Endothelial cell of umbilical vein (primary cell): Measurements from ENCODE around the gene ABAT. TPM values are rescaled to one million over a fixed set of nuclear protein-coding genes. Genes with fewer than 3 reads are reported as not detected.

Experiments used
- BruUV-seq: library from RNA; stranded (reverse); fragments of 400-500 nt; replicated peaks from 2 replicates; lab custom pipeline; 2021; lab: Mats Ljungman, UMichigan
- CTCF ChIA-PET: fragments of 300-600, 350-600 bp; sonication (Branson Sonifier 250); formaldehyde crosslinking; loops from one replicate; lab custom pipeline; 2021; ENCODE audit warnings: antibody characterized with exemption, inconsistent platforms; lab: Charles Lee
- POLR2A ChIA-PET: fragments of 300-600, 350-600 bp; sonication (Branson Sonifier 250); formaldehyde crosslinking; loops from one replicate; lab custom pipeline; 2021; ENCODE audit warnings: antibody characterized with exemption, inconsistent platforms; lab: Charles Lee
- DNase-seq: peaks from one replicate; pipeline ENCODE4 v3.0.0-alpha.2; 2011; ENCODE audit warnings: low read depth, low spot score
- FAIRE-seq: peaks from 2 replicates; lab custom pipeline; 2011; peaks lifted over from hg19 to GRCh38; lab: Jason Lieb, UNC
- H2AFZ ChIP-seq: 2 replicates; pipeline ENCODE4 v1.6.0; 2012; ENCODE audit warnings: low read depth, low read length, control low read depth, inconsistent platforms
- H3K27ac ChIP-seq: 2 replicates; pipeline ENCODE4 v1.5.1; 2011; ENCODE audit warnings: low read depth, mild to moderate bottlenecking, control low read depth, low read length, moderate library complexity; ENCODE audit not compliant: insufficient read depth
- H3K27me3 ChIP-seq, 2 experiments: 2 replicates each; pipeline versions ENCODE4 v1.6.0 to v1.6.1; 2011; ENCODE audit warnings: low read length in 2 of 2, mixed read lengths in 1 of 2; ENCODE audit not compliant: control insufficient read depth in 2 of 2, insufficient read depth in 2 of 2
- H3K36me3 ChIP-seq, 2 experiments: 2 replicates in 1 of 2; 3 replicates in 1 of 2; pipeline ENCODE4 v1.5.1; 2011; ENCODE audit warnings: low read length in 2 of 2, mild to moderate bottlenecking in 1 of 2, moderate library complexity in 1 of 2; ENCODE audit not compliant: control insufficient read depth in 2 of 2, insufficient read depth in 2 of 2; ENCODE audit errors: extremely low read depth in 1 of 2
- H3K4me1 ChIP-seq: 3 replicates; pipeline ENCODE4 v1.5.1; 2011; ENCODE audit warnings: mild to moderate bottlenecking, low read length; ENCODE audit not compliant: control insufficient read depth, insufficient read depth; ENCODE audit errors: extremely low read depth
- H3K4me2 ChIP-seq: 2 replicates; pipeline ENCODE4 v1.6.1; 2011; ENCODE audit warnings: low read length, control low read depth, mixed read lengths; ENCODE audit not compliant: insufficient read depth
- H3K4me3 ChIP-seq, 3 experiments: fragments of 200-600 bp in 1 of 3; sonication (generic), shearing (Covaris generic) in 1 of 3; replicated peaks in 1 of 3; 2 replicates each; pipeline ENCODE4 v1.5.1; 2011 to 2016; ENCODE audit warnings: control low read depth in 3 of 3, low read length in 3 of 3, mild to moderate bottlenecking in 2 of 3, inconsistent platforms in 1 of 3, low read depth in 1 of 3, moderate library complexity in 1 of 3; ENCODE audit not compliant: insufficient read depth in 1 of 3
- H3K79me2 ChIP-seq: 2 replicates; pipeline ENCODE4 v1.6.0; 2012; ENCODE audit warnings: low read length, inconsistent platforms; ENCODE audit not compliant: control insufficient read depth, insufficient read depth
- H3K9ac ChIP-seq: replicated peaks from 2 replicates; pipeline ENCODE3; 2011; ENCODE audit warnings: low read length, control low read depth; ENCODE audit not compliant: insufficient read depth; ENCODE audit errors: extremely low read depth
- H3K9me1 ChIP-seq: replicated peaks from 3 replicates; pipeline ENCODE4 v1.6.0; 2011; ENCODE audit warnings: mild to moderate bottlenecking, low read length; ENCODE audit not compliant: control insufficient read depth, insufficient read depth; ENCODE audit errors: extremely low read depth
- H3K9me3 ChIP-seq: replicated peaks from 2 replicates; pipeline ENCODE4 v1.5.1; 2012; ENCODE audit warnings: low read length, inconsistent platforms; ENCODE audit not compliant: control insufficient read depth, insufficient read depth
- H4K20me1 ChIP-seq: replicated peaks from 2 replicates; pipeline ENCODE3; 2011; ENCODE audit warnings: mild to moderate bottlenecking, low read length; ENCODE audit not compliant: control insufficient read depth, insufficient read depth; ENCODE audit errors: extremely low read depth
- CTCF ChIP-seq, 2 donors: IDR thresholded peaks; 1 replicate in 1 of 2; 2 replicates in 1 of 2; pipeline ENCODE4 v1.5.1; 2011; ENCODE audit warnings: low read length in 2 of 2, mild to moderate bottlenecking in 2 of 2, moderate library complexity in 2 of 2, control low read depth in 1 of 2, inconsistent platforms in 1 of 2, low read depth in 1 of 2; ENCODE audit not compliant: insufficient read depth in 1 of 2; ENCODE audit errors: extremely low read depth in 1 of 2
- EZH2 ChIP-seq: IDR thresholded peaks from 2 replicates; pipeline ENCODE4 v1.6.1; 2012; ENCODE audit warnings: borderline replicate concordance, low read depth, mild to moderate bottlenecking, moderate library complexity, low read length, inconsistent platforms; ENCODE audit not compliant: severe bottlenecking
- FOS ChIP-seq: IDR thresholded peaks from 2 replicates; pipeline ENCODE4 v1.6.1; 2011; ENCODE audit warnings: mild to moderate bottlenecking, low read length, moderate library complexity, borderline replicate concordance; ENCODE audit not compliant: insufficient read depth
- GATA2 ChIP-seq: IDR thresholded peaks from 2 replicates; pipeline ENCODE4 v1.7.0; 2011; ENCODE audit warnings: low read depth, mild to moderate bottlenecking, moderate library complexity, mixed read lengths, low read length; ENCODE audit not compliant: insufficient read length, insufficient read depth
- JUN ChIP-seq: IDR thresholded peaks from 2 replicates; pipeline ENCODE4 v1.6.1; 2011; ENCODE audit warnings: borderline replicate concordance, low read depth; ENCODE audit not compliant: insufficient read length, insufficient read depth
- MAX ChIP-seq: IDR thresholded peaks from 2 replicates; pipeline ENCODE4 v1.6.1; 2011; ENCODE audit not compliant: insufficient read depth, insufficient read length
- MYC ChIP-seq: IDR thresholded peaks from one replicate; pipeline ENCODE4 v1.6.1; 2011; ENCODE audit warnings: mild to moderate bottlenecking, low read depth, low read length
- POLR2A ChIP-seq: IDR thresholded peaks from 2 replicates; pipeline ENCODE4 v1.6.1; 2012; ENCODE audit warnings: low read depth, mild to moderate bottlenecking, control low read depth, low read length
- POLR2AphosphoS5 ChIP-seq: IDR thresholded peaks from 2 replicates; pipeline ENCODE4 v1.6.1; 2012; ENCODE audit warnings: low read depth, mild to moderate bottlenecking, control low read depth, low read length, moderate library complexity; ENCODE audit not compliant: insufficient read depth
- dilution Hi-C: fragments of 300-500 bp; cut with MboI; formaldehyde crosslinking; loops from one replicate; pipeline ENCODE4 v1.15.0; 2019; ENCODE audit warnings: low sequenced_read_pairs; ENCODE audit not compliant: extremely low pct_ligation_motif_present
- intact Hi-C: fragments of 100-400 bp; cut with micrococcal nuclease; formaldehyde crosslinking; loops from one replicate; pipeline ENCODE4 v1.10.0; 2022
- polyA plus RNA-seq, 4 experiments: library from polyadenylated mRNA; depleted of rRNA in 3 of 4; stranded (reverse) in 3 of 4; unstranded in 1 of 4; fragments of >200 nt; gene quantifications; 2 replicates each; pipeline versions ENCODE4 v1.2.1 to v1.2.3, GENCODE V29; 2011 to 2012; ENCODE audit warnings: missing spikeins in 1 of 4
- total RNA-seq: library from RNA; stranded (reverse); gene quantifications from 2 replicates; pipeline ENCODE4 v1.2.3, GENCODE V29; 2021

The ABAT gene
- total and polyA plus RNA-seq, 2 donors (not counting 3 experiments of a cell fraction or from before 2014, with no cell fraction given): 1.3 to 1.4 TPM

GRCh38 chr16:8768692-8769091, 94.3 kb downstream of the ABAT start:
- Histone ChIP-seq H4K20me1 (no peaks in the 10 kb centered on the region), H3K27ac (no peak overlapping the region), H3K4me1 (no peaks in the 10 kb centered on the region), H3K27me3 (no peaks in the 10 kb centered on the region), H3K36me3 (no peaks in the 10 kb centered on the region), H3K9me1 (no peaks in the 10 kb centered on the region), H3K9me3 (no peaks in the 10 kb centered on the region), H3K79me2 (no peaks in the 10 kb centered on the region), H3K4me3 (no peak overlapping the region), H3K4me2 (no peak overlapping the region), H2AFZ (no peak overlapping the region), H3K9ac (no peak overlapping the region)
- FAIRE-seq: no peak
- dilution Hi-C loops (no loop called here), intact Hi-C loops (no loop called here)
- no peak for TF ChIP-seq POLR2A
- TF ChIP-seq JUN: no peak
- TF ChIP-seq GATA2: no peak
- TF ChIP-seq EZH2: no peak
- TF ChIP-seq CTCF (IDR thresholded peaks at IDR 0.05; ENCODE audit: extremely low read depth in 1 of 2, insufficient read depth in 1 of 2, low read depth in 1 of 2, low read length in 2 of 2): no peak
- no peak for TF ChIP-seq MYC
- no peak for TF ChIP-seq POLR2AphosphoS5
- TF ChIP-seq FOS: no peak
- no peak for TF ChIP-seq MAX
- no peak for DNase-seq
- ChIA-PET CTCF (no interaction called here), POLR2A (no interaction called here)
- no TSS peak for BruUV-seq
